VCaP (cell line): ENCODE measurements around the gene SLC45A2.
"Not testable (repeated sequence)": the region's sequence is repeated elsewhere in the genome, so short reads cannot be mapped to it uniquely, and the experiment has no call there.

Experiments
- H3K27ac ChIP-seq: fragments of 450-650 bp; 2 replicates; pipeline ENCODE4 v1.5.1; 2017
- TF ChIP-seq, protein P1 (sequence below): fragments of 450-650 bp; conservative IDR thresholded peaks from 2 replicates; pipeline ENCODE4 v1.5.1; 2017; ENCODE audit warnings: mild to moderate bottlenecking, moderate library complexity

Gene SLC45A2

GRCh38 chr5:33931136-33931535, 53.4 kb downstream of the SLC45A2 start:
- TF ChIP-seq, protein P1, sequence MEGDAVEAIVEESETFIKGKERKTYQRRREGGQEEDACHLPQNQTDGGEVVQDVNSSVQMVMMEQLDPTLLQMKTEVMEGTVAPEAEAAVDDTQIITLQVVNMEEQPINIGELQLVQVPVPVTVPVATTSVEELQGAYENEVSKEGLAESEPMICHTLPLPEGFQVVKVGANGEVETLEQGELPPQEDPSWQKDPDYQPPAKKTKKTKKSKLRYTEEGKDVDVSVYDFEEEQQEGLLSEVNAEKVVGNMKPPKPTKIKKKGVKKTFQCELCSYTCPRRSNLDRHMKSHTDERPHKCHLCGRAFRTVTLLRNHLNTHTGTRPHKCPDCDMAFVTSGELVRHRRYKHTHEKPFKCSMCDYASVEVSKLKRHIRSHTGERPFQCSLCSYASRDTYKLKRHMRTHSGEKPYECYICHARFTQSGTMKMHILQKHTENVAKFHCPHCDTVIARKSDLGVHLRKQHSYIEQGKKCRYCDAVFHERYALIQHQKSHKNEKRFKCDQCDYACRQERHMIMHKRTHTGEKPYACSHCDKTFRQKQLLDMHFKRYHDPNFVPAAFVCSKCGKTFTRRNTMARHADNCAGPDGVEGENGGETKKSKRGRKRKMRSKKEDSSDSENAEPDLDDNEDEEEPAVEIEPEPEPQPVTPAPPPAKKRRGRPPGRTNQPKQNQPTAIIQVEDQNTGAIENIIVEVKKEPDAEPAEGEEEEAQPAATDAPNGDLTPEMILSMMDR = no peak
- no peak overlapping the region for H3K27ac ChIP-seq

- TF ChIP-seq, protein P1 = no peak
- no peak overlapping the region for H3K27ac ChIP-seq
These were observed 54.4 kb downstream of the SLC45A2 start for GRCh38 chr5:33929925-33930690.

DNA sequence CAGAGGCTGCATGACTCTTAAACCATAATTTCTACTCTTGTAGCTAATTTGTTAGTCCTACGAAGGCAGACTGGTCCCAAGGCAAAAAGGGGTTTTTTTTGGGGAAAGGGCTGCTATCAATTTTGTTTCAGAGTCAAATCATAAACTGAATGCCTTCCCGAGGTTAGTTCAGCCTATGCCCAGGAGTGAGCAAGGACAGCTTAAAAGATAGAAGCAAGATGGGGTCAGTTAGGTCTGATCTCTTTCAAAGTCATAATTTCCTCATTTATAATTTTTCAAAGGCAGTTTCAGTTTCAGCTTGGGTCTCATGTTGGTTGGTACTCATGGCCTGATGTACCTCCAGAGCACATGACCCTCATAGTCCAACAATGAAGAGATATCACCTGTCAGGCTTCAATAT, 56.2 kb downstream of the SLC45A2 start:
- TF ChIP-seq, protein P1 = no peak
- H3K27ac ChIP-seq = no peak overlapping the region

GRCh38 chr5:33927685-33928084, 56.8 kb downstream of the SLC45A2 start:
- no peak overlapping the region for H3K27ac ChIP-seq
- TF ChIP-seq, protein P1 = no peak

- H3K27ac ChIP-seq = no peak overlapping the region
- TF ChIP-seq, protein P1 = no peak
These were observed 59.2 kb downstream of the SLC45A2 start for GRCh38 chr5:33925278-33925677.

DNA sequence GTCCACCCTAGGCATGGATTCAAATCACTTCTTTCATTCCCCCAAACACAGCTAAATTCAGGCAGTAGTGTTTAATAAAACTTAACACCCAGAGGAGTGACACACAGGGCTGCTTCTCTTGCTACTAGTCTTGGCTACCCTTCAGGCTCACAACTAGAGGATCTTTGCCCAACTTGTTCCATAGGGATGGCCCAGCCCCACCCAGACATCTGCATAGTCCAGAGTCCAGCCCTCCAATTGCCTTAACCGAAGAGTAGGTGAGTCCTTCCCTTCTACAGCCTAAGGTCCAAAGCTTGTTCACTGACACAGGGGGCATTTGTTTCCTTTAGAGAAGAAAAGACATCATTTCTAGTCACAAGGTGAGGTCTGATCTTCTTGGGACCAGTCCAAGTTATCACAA, 63.5 kb downstream of the SLC45A2 start:
- TF ChIP-seq, protein P1 = no peak
- H3K27ac ChIP-seq = no peak overlapping the region

- H3K27ac ChIP-seq = not testable (repeated sequence)
These were observed 69.6 kb downstream of the SLC45A2 start for GRCh38 chr5:33914844-33915243.

DNA sequence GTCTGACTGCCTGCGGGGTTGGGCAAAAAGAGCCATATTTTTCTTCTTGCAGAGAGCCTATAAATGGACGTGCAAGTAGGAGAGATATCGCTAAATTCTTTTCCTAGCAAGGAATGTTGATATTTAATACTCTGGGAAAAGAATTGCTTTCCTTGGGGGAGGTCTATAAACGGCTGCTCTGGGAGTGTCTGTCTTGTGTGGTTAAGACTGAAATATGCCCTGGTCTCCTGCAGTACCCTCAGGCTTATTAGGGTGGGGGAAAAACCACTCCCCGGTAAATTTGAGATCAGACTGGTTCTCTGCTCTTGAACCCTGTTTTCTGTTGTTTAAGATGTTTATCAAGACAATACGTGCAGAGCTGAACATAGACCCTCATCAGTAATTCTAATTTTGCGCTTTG, 78.2 kb downstream of the SLC45A2 start:
- not testable (repeated sequence) for H3K27ac ChIP-seq
